Upper lobe of left lung (tissue), 4 donors: ENCODE results near the gene EXT2.

ENCODE experiments used
- CTCF ChIP-seq, 6 experiments: fragments of 450-650 bp in 4 of 6; fragments of 200-600 bp in 2 of 6; sonication (generic) in 2 of 6; IDR thresholded peaks; one replicate each; pipeline ENCODE4 v1.5.1; 2016 to 2019; ENCODE audit warnings: antibody characterized with exemption in 6 of 6
- POLR2AphosphoS5 ChIP-seq, 2 donors: sonication (generic); formaldehyde crosslinking; IDR thresholded peaks; one replicate each; pipeline ENCODE4 v1.5.1; 2017; ENCODE audit warnings: antibody characterized with exemption in 2 of 2

- no peak for TF ChIP-seq CTCF (IDR thresholded peaks at IDR 0.05)
- no peak for TF ChIP-seq POLR2AphosphoS5 (IDR thresholded peaks at IDR 0.05)
These were observed 41.6 kb downstream of the EXT2 start for GRCh38 chr11:44137057-44137456.
